ENCODE data around the gene NODAL. TPM values are rescaled to one million over a fixed set of nuclear protein-coding genes. Genes with fewer than 3 reads are reported as not detected.

NODAL gene
- total and polyA plus RNA-seq, 2 of the 4 experiments (the other 2 are of a cell fraction): not detected

GRCh38 chr10:70459774-70460490 lies 18.5 kb upstream of the NODAL start:
- Histone ChIP-seq H2AK5ac (ENCODE audit: low read depth, low read length) (no peak overlapping the region), H3K4me1 (ENCODE audit: control insufficient read depth, insufficient read depth, low read length) (peaks cover 2% of the 10 kb centered on the region; the same call in 1 of the 2 replicates), H3K27ac (ENCODE audit: insufficient read depth, low read length) (no peak overlapping the region), H3K56ac (ENCODE audit: extremely low read depth, insufficient read depth, low read length) (no peak overlapping the region), H3K9ac (ENCODE audit: low read depth, low read length) (no peak overlapping the region), H3K9me1 (ENCODE audit: insufficient read depth, low read length) (no peaks in the 10 kb centered on the region; the same call in 1 of the 2 replicates), H3K4me2 (ENCODE audit: low read depth, low read length) (no peak overlapping the region), H4K20me1 (ENCODE audit: insufficient read depth, low read length) (no peaks in the 10 kb centered on the region), H3K14ac (replicated peaks; ENCODE audit: low read depth, low read length) (no peak overlapping the region), H3K23ac (ENCODE audit: low read depth, low read length) (no peak overlapping the region), H2BK15ac (ENCODE audit: low read depth, low read length) (no peak overlapping the region), H4K91ac (ENCODE audit: insufficient read depth, low read depth, low read length) (no peak overlapping the region), H2AFZ (replicated peaks; ENCODE audit: low read length, poor library complexity) (no peak overlapping the region), H2AK9ac (replicated peaks; ENCODE audit: low read depth, low read length, poor library complexity) (no peak overlapping the region), H2BK5ac (ENCODE audit: low read depth, low read length, poor library complexity, severe bottlenecking) (no peak overlapping the region), H3K18ac (ENCODE audit: low read depth, low read length) (no peak overlapping the region), H3K9me3 (ENCODE audit: control insufficient read depth, insufficient read depth, low read length) (no peaks in the 10 kb centered on the region), H2BK120ac (ENCODE audit: low read depth, low read length) (no peak overlapping the region), H2BK20ac (ENCODE audit: low read depth, low read length) (no peak overlapping the region), H3K27me3 (ENCODE audit: control insufficient read depth, insufficient read depth, low read length) (peaks cover 30% of the 10 kb centered on the region), H3K4me3 (ENCODE audit: insufficient read depth, low read depth, low read length) (no peak overlapping the region), H4K8ac (ENCODE audit: low read depth in 2 of 2, low read length in 2 of 2) (no peak overlapping the region), H3K36me3 (ENCODE audit: control insufficient read depth, insufficient read depth, low read length) (no peaks in the 10 kb centered on the region), H3K4ac (ENCODE audit: low read depth, low read length) (no peak overlapping the region), H4K5ac (ENCODE audit: low read depth, low read length) (no peak overlapping the region), H3K79me1 (ENCODE audit: low read depth in 1 of 2, low read length in 2 of 2) (no peaks in the 10 kb centered on the region)
- POLR2A ChIA-PET (ENCODE audit: unreplicated experiment): no interaction called here
- in situ Hi-C loops (cut with MboI; ENCODE audit: low sequenced_read_pairs) (loop anchor here (5.0 kb wide), 2 partner anchors 77 to 302 kb away; no protein-coding TSS in a partner anchor), intact Hi-C loops (cut with micrococcal nuclease) (loop anchor here (5.0 kb wide), 1 partner anchor 422 kb away; no protein-coding TSS in a partner anchor), dilution Hi-C loops (cut with HindIII; ENCODE audit: low sequenced_read_pairs, unreplicated experiment) (no loop called here)
- WGBS, 2 experiments (ENCODE audit: extremely low coverage in 2 of 2, insufficient read length in 1 of 2): 82% methylated on average over 10 of the region's 29 CpGs; no CpG with 5 or more reads in 1 of the 2 experiments
- DNase-seq: no peak
- no TSS peak for BruUV-seq (replicated peaks)
- CTCF ChIA-PET: interaction anchor here (1.6 kb wide), 1 partner anchor 9 kb away, joined by 4 read pairs; no protein-coding TSS in a partner anchor
- no peak for ATAC-seq (ENCODE audit: low read depth)
- TF ChIP-seq RFX5 (IDR thresholded peaks at IDR 0.05; ENCODE audit: low read depth, low read length) (no peak), NFE2L2 (IDR thresholded peaks at IDR 0.05; ENCODE audit: low read depth, low read length) (no peak), SMC3 (IDR thresholded peaks at IDR 0.05; ENCODE audit: low read depth, low read length) (no peak), CEBPB (IDR thresholded peaks at IDR 0.05; ENCODE audit: low read depth, low read length) (no peak), MXI1 (IDR thresholded peaks at IDR 0.05; ENCODE audit: borderline replicate concordance, low read depth, low read length) (no peak), ELK1 (IDR thresholded peaks at IDR 0.05; ENCODE audit: borderline replicate concordance, low read depth, low read length) (no peak), FOS (IDR thresholded peaks at IDR 0.05; ENCODE audit: low read depth, low read length) (no peak), BHLHE40 (IDR thresholded peaks at IDR 0.05; ENCODE audit: low read depth, low read length) (no peak), CHD1 (IDR thresholded peaks at IDR 0.05; ENCODE audit: low read depth, low read length) (no peak), POLR2A (IDR thresholded peaks at IDR 0.05; ENCODE audit: low read depth, low read length) (no peak), RCOR1 (IDR thresholded peaks at IDR 0.05; ENCODE audit: insufficient replicate concordance, low read length) (no peak), MAFK (IDR thresholded peaks at IDR 0.05; ENCODE audit: low read depth, low read length) (no peak), MAZ (IDR thresholded peaks at IDR 0.05; ENCODE audit: borderline replicate concordance, low read depth, low read length) (no peak), RAD21 (IDR thresholded peaks at IDR 0.05; ENCODE audit: low read length) (no peak)
- TF ChIP-seq, protein P1, sequence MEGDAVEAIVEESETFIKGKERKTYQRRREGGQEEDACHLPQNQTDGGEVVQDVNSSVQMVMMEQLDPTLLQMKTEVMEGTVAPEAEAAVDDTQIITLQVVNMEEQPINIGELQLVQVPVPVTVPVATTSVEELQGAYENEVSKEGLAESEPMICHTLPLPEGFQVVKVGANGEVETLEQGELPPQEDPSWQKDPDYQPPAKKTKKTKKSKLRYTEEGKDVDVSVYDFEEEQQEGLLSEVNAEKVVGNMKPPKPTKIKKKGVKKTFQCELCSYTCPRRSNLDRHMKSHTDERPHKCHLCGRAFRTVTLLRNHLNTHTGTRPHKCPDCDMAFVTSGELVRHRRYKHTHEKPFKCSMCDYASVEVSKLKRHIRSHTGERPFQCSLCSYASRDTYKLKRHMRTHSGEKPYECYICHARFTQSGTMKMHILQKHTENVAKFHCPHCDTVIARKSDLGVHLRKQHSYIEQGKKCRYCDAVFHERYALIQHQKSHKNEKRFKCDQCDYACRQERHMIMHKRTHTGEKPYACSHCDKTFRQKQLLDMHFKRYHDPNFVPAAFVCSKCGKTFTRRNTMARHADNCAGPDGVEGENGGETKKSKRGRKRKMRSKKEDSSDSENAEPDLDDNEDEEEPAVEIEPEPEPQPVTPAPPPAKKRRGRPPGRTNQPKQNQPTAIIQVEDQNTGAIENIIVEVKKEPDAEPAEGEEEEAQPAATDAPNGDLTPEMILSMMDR (conservative IDR thresholded peaks at IDR 0.05; ENCODE audit: low read depth, low read length): no peak

Measured in IMR-90 (cell line).